Testis (tissue), 3 donors: ENCODE measurements around the gene FBXO41. TPM values are rescaled to one million over a fixed set of nuclear protein-coding genes. Genes with fewer than 3 reads are reported as not detected.

Source experiments
- DNase-seq: peaks from one replicate; pipeline ENCODE4 v3.0.0-alpha.2; 2019
- H3K27ac ChIP-seq, 2 donors: fragments of 200-600 bp; sonication (generic); one replicate each; pipeline ENCODE4 v1.5.1; 2019
- H3K27me3 ChIP-seq: fragments of 200-600 bp; sonication (generic); one replicate; pipeline ENCODE4 v1.5.1; 2019
- H3K36me3 ChIP-seq: fragments of 200-600 bp; sonication (generic); one replicate; pipeline ENCODE4 v1.5.1; 2017; ENCODE audit warnings: low read depth; ENCODE audit errors: missing control alignments
- H3K4me1 ChIP-seq: fragments of 200-600 bp; sonication (generic); one replicate; pipeline ENCODE4 v1.5.1; 2019
- H3K4me3 ChIP-seq, 2 donors: fragments of 200-600 bp; sonication (generic); one replicate each; pipeline ENCODE4 v1.5.1; 2017 to 2019
- H3K9me3 ChIP-seq: fragments of 200-600 bp; sonication (generic); one replicate; pipeline ENCODE4 v1.5.1; 2017
- POLR2A ChIP-seq: fragments of 450-650 bp; IDR thresholded peaks from one replicate; pipeline ENCODE4 v1.6.1; 2017; ENCODE audit warnings: antibody characterized with exemption, mild to moderate bottlenecking, moderate library complexity
- WGBS, 2 donors: methylation state at CpG; one replicate each; pipeline ENCODE4 v1.1.5; 2018; 5-methylcytosine and 5-hydroxymethylcytosine counted together
- intact Hi-C: fragments of 100-400 bp; cut with DNase I; formaldehyde crosslinking; loops from one replicate; pipeline ENCODE4 v1.15.1; 2023; ENCODE audit warnings: low total_unique reads
- polyA plus RNA-seq: library from polyadenylated mRNA; stranded (reverse); fragments of 350-450 nt; fragmentation: Illumina TruSeq; extraction: RNeasy Lipid Tissue Mini Kit (QIAGEN cat#74804); gene quantifications from one replicate; pipeline ENCODE4 v1.2.3, GENCODE V29; 2014; ENCODE audit warnings: low read depth, low replicate concordance; ENCODE audit not compliant: insufficient read depth
- total RNA-seq, 2 donors: library from RNA; depleted of rRNA; stranded (reverse); fragments of >200 nt; gene quantifications; one replicate each; pipeline ENCODE4 v1.2.3, GENCODE V29; 2016
- TF ChIP-seq, protein P1 (sequence below), 3 experiments: fragments of 450-650 bp in 2 of 3; fragments of 200-600 bp in 1 of 3; sonication (generic) in 1 of 3; IDR thresholded peaks; one replicate each; pipeline ENCODE4 v1.5.1; 2016 to 2019; ENCODE audit warnings: antibody characterized with exemption in 3 of 3, mild to moderate bottlenecking in 2 of 3, moderate library complexity in 1 of 3

The FBXO41 gene
- total and polyA plus RNA-seq, 3 donors from 2014 or later, result 4.9 to 12.4 (median 11.1) TPM

DNA sequence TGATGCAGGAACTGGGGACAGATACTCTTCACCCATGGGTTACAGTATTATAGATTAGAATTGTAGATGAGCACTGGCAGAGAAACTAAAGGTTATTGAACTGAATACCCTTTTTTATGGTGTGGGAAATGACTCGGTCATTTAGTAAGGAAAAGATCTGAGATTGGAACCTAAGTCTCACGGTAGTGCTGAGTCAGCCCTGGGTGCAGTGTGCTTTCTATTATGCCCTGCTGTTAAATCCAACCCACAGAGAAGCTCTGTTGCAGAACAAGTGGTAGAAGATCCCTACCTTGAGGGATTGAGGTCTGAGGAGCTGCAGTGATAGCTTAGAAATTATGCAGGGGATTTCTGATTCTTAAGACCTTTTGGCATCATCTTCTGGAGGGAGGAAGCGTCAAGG, 37.4 kb downstream of the FBXO41 start:
- intact Hi-C loops, result no loop called here
- H3K4me1 ChIP-seq, result peaks cover 18% of the 10 kb centered on the region
- no peak for DNase-seq
- TF ChIP-seq, protein P1, sequence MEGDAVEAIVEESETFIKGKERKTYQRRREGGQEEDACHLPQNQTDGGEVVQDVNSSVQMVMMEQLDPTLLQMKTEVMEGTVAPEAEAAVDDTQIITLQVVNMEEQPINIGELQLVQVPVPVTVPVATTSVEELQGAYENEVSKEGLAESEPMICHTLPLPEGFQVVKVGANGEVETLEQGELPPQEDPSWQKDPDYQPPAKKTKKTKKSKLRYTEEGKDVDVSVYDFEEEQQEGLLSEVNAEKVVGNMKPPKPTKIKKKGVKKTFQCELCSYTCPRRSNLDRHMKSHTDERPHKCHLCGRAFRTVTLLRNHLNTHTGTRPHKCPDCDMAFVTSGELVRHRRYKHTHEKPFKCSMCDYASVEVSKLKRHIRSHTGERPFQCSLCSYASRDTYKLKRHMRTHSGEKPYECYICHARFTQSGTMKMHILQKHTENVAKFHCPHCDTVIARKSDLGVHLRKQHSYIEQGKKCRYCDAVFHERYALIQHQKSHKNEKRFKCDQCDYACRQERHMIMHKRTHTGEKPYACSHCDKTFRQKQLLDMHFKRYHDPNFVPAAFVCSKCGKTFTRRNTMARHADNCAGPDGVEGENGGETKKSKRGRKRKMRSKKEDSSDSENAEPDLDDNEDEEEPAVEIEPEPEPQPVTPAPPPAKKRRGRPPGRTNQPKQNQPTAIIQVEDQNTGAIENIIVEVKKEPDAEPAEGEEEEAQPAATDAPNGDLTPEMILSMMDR (IDR thresholded peaks at IDR 0.05), result no peak
- no peak for TF ChIP-seq POLR2A
- WGBS, 2 donors, result 66 to 76% methylated on average over 3 of the region's 3 CpGs
- no peaks in the 10 kb centered on the region for H3K9me3 ChIP-seq
- no peak overlapping the region for H3K27ac ChIP-seq
- no peak overlapping the region for H3K4me3 ChIP-seq
- no peaks in the 10 kb centered on the region for H3K36me3 ChIP-seq
- no peaks in the 10 kb centered on the region for H3K27me3 ChIP-seq

DNA sequence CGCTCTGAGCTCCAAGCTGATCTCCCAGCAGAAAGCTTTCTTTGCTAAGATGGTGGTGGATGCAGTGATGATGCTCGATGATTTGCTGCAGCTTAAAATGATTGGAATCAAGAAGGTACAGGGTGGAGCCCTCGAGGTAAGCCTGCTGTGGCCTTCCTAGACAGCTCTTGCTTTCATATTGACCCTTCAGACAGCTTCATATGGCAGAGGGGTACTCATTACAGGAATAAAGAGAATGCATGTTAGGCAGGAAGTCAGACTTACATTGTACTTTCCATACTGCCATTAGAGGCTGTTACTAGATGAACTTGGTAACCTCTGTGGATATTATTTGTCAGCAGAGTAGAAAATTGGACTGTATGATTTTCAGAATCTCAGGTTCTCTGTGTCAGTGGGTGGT, 39.7 kb downstream of the FBXO41 start:
- no peak overlapping the region for H3K4me3 ChIP-seq
- H3K36me3 ChIP-seq, result no peaks in the 10 kb centered on the region
- no peak for DNase-seq
- no peaks in the 10 kb centered on the region for H3K9me3 ChIP-seq
- no peak overlapping the region for H3K27ac ChIP-seq
- TF ChIP-seq, protein P1 (IDR thresholded peaks at IDR 0.05), result no peak
- no peak for TF ChIP-seq POLR2A
- intact Hi-C loops, result no loop called here
- no peaks in the 10 kb centered on the region for H3K27me3 ChIP-seq
- WGBS, 2 donors, result 92 to 93% methylated on average over 3 of the region's 3 CpGs
- peaks cover 9% of the 10 kb centered on the region for H3K4me1 ChIP-seq

DNA sequence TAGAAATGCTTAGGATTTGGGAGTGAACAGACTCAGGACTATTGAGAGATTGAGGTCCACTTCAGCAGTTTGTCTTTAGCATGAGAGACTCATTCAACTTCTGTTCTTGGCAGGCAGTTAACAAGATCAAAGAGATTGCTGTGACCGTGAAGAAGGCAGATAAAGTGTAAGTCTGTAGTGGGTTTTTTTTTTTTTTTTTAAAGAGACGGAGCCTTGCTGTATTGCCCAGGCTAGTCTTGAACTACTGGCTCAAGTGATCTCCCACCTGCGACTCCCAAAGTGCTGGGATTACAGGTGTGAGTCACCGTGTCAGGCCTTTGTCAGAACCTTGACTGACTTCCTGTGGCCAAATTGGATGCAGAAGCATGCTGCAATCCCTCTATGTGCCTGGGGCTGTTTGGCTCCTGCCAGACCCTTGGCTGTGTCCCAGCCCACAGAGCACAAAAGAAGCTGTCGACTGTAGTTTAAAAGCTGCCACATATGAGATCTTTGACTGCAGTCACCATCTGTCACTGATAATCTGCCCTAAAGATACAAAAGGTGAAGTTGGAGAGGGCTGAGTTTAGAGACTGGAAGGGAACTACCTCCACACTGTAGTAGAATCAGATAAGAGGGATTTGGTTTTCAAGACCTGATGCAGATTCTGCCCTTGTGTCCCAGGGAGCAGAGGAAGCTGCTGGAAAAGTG, 40.3 kb downstream of the FBXO41 start:
- 42 to 64% methylated on average over 5 of the region's 5 CpGs for WGBS, 2 donors
- H3K4me1 ChIP-seq, result peaks cover 11% of the 10 kb centered on the region
- no peaks in the 10 kb centered on the region for H3K9me3 ChIP-seq
- intact Hi-C loops, result no loop called here
- no peak overlapping the region for H3K27ac ChIP-seq
- H3K27me3 ChIP-seq, result no peaks in the 10 kb centered on the region
- no peak for DNase-seq
- no peak for TF ChIP-seq POLR2A
- TF ChIP-seq, protein P1 (IDR thresholded peaks at IDR 0.05), result no peak
- no peak overlapping the region for H3K4me3 ChIP-seq
- no peaks in the 10 kb centered on the region for H3K36me3 ChIP-seq

DNA sequence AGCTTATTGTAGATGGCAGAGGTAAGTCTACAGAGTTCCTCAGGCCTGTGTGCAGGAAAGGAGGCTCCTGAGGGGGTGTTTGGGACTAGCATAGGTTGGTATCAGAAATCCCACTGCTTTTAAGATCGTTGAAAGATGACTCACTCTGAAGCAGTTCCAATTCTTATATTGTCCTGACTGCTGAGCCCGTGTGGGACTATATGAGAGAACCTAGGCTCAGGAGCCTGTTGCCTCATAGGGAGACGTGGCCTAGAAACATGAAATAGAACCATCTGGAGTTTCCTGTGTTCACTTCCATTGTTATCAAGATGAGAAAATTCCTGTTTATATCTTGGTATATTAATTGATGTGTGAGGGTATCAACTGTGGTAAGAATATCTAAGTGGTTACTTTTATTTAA, 44.5 kb downstream of the FBXO41 start:
- WGBS, 2 donors, result 51 to 57% methylated on average over 3 of the region's 3 CpGs
- TF ChIP-seq POLR2A, result no peak
- TF ChIP-seq, protein P1 (IDR thresholded peaks at IDR 0.05), result no peak
- DNase-seq, result no peak
- intact Hi-C loops, result no loop called here
- H3K27ac ChIP-seq, result no peak overlapping the region
- H3K36me3 ChIP-seq, result no peaks in the 10 kb centered on the region
- no peaks in the 10 kb centered on the region for H3K27me3 ChIP-seq
- H3K4me3 ChIP-seq, result no peak overlapping the region
- H3K9me3 ChIP-seq, result no peaks in the 10 kb centered on the region
- peaks cover 33% of the 10 kb centered on the region for H3K4me1 ChIP-seq

DNA sequence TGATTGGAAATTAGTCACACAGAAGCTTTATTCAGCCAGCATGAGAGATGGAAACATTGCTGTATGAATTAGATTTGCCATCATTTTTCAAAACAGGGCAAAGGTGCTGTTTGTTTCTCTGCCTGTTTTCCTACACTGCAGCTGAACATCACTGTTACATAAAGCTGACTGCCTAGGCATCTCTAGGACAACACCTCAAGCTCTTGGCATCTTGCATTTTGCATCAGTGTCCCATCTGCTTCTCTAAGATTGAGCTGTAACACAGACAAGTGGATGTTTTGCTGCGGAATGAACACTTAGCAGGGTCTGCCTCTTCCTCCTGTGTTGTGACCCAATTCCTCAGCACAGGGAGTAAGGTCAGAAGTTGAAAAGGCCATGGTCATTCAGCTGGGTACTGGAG, 45.3 kb downstream of the FBXO41 start:
- intact Hi-C loops, result no loop called here
- H3K4me3 ChIP-seq, result no peak overlapping the region
- no peaks in the 10 kb centered on the region for H3K27me3 ChIP-seq
- WGBS, 2 donors, result 43 to 65% methylated on average over 1 of the region's 1 CpG
- no peaks in the 10 kb centered on the region for H3K9me3 ChIP-seq
- no peak for TF ChIP-seq POLR2A
- TF ChIP-seq, protein P1 (IDR thresholded peaks at IDR 0.05), result no peak
- no peak for DNase-seq
- no peaks in the 10 kb centered on the region for H3K36me3 ChIP-seq
- H3K27ac ChIP-seq, result no peak overlapping the region
- H3K4me1 ChIP-seq, result peaks cover 26% of the 10 kb centered on the region
